A549 (cell line): ENCODE results near the gene ATP5F1D. TPM values are rescaled to one million over a fixed set of nuclear protein-coding genes. Genes with fewer than 3 reads are reported as not detected.

Source experiments
- ATAC-seq, 2 experiments: fragments of 200-7000 bp in 1 of 2; fragments of >200 bp in 1 of 2; cut with Nextera tagmentation in 1 of 2; cut with Tn5 transposase in 1 of 2; 3 replicates each; pipeline versions ENCODE4 v1.8.0 to v1.9.1; 2018 to 2020; ENCODE audit warnings: mild to moderate bottlenecking in 1 of 2, moderate library complexity in 1 of 2
- CTCF ChIA-PET: fragments of 300-600 bp; sonication (Branson Sonifier 250); formaldehyde crosslinking; extraction: SDS; loops from one replicate; lab custom pipeline; 2021; ENCODE audit warnings: antibody characterized with exemption, inconsistent platforms; lab: Yijun Ruan, JAX
- POLR2A ChIA-PET: fragments of 350-600 bp; formaldehyde crosslinking; extraction: SDS; loops from one replicate; lab custom pipeline; 2021; ENCODE audit warnings: antibody characterized with exemption, inconsistent platforms; lab: Yijun Ruan, JAX
- DNase-seq, 2 experiments: peaks; one replicate each; pipeline versions ENCODE4 v3.0.0 to v3.0.0-alpha.2; 2011 to 2016; ENCODE audit warnings: low read depth in 1 of 2, low spot score in 1 of 2
- FAIRE-seq: peaks from 2 replicates; lab custom pipeline; 2011; peaks lifted over from hg19 to GRCh38; lab: Jason Lieb, UNC
- H3K27ac ChIP-seq, 2 experiments: fragments of >200 bp; sonication (Bioruptor Twin); formaldehyde crosslinking; 3 replicates each; pipeline ENCODE4 v1.5.1; 2016 to 2017
- H3K4me1 ChIP-seq: fragments of >200 bp; sonication (Bioruptor Twin); formaldehyde crosslinking; 3 replicates; pipeline ENCODE4 v1.6.1; 2016
- H3K4me2 ChIP-seq: fragments of >200 bp; sonication (Bioruptor Twin); formaldehyde crosslinking; 3 replicates; pipeline ENCODE4 v1.6.1; 2016
- H3K4me3 ChIP-seq: fragments of >200 bp; sonication (Bioruptor Twin); formaldehyde crosslinking; 3 replicates; pipeline ENCODE4 v1.5.1; 2016
- H3K9me3 ChIP-seq: fragments of >200 bp; sonication (Bioruptor Twin); formaldehyde crosslinking; 3 replicates; pipeline ENCODE4 v1.6.1; 2016
- CBX8 ChIP-seq: fragments of 200-600 bp; sonication (generic); IDR thresholded peaks from 2 replicates; pipeline ENCODE4 v1.6.1; 2016
- EHMT2 ChIP-seq: fragments of 200-600 bp; sonication (generic); IDR thresholded peaks from 2 replicates; pipeline ENCODE4 v1.6.1; 2016; ENCODE audit warnings: antibody characterized with exemption, low read depth, mild to moderate bottlenecking, moderate library complexity
- FOXS1 ChIP-seq: fragments of 250-450 bp; sonication (Bioruptor Pico); IDR thresholded peaks from 2 replicates; pipeline ENCODE4 v1.5.0; 2020; ENCODE audit warnings: mild to moderate bottlenecking, moderate library complexity
- HDAC2 ChIP-seq: fragments of 200-600 bp; sonication (generic); IDR thresholded peaks from 2 replicates; pipeline ENCODE4 v1.6.1; 2016
- HOXA7 ChIP-seq: fragments of 250-450 bp; sonication (Bioruptor Pico); IDR thresholded peaks from 2 replicates; pipeline ENCODE4 v1.5.0; 2020; ENCODE audit warnings: mild to moderate bottlenecking, moderate library complexity
- MYC ChIP-seq: IDR thresholded peaks from 2 replicates; pipeline ENCODE4 v1.6.1; 2012; ENCODE audit warnings: mild to moderate bottlenecking, inconsistent platforms, low read length, improper control_type of control experiment, borderline replicate concordance
- POLR2AphosphoS2 ChIP-seq: conservative IDR thresholded peaks from 2 replicates; pipeline ENCODE4 v1.6.1; 2012; ENCODE audit warnings: low read length, improper control_type of control experiment, inconsistent platforms
- RAD21 ChIP-seq, 2 experiments: fragments of >200 bp in 1 of 2; sonication (Bioruptor Twin) in 1 of 2; formaldehyde crosslinking in 1 of 2; IDR thresholded peaks in 1 of 2; conservative IDR thresholded peaks in 1 of 2; 2 replicates in 1 of 2; 3 replicates in 1 of 2; pipeline ENCODE4 v1.6.1; 2012 to 2018; ENCODE audit warnings: inconsistent platforms in 1 of 2
- RARB ChIP-seq: fragments of 250-450 bp; sonication (Bioruptor Pico); IDR thresholded peaks from 2 replicates; pipeline ENCODE4 v1.8.0; 2021; ENCODE audit warnings: mild to moderate bottlenecking, moderate library complexity
- RFX5 ChIP-seq: fragments of 450-650 bp; IDR thresholded peaks from 2 replicates; pipeline ENCODE4 v1.7.1; 2014; ENCODE audit warnings: antibody characterized with exemption, mild to moderate bottlenecking, moderate library complexity
- TFCP2L1 ChIP-seq: fragments of 250-450 bp; sonication (Bioruptor Pico); IDR thresholded peaks from 2 replicates; pipeline ENCODE4 v1.5.0; 2021; ENCODE audit warnings: mild to moderate bottlenecking
- WGBS: methylation state at CpG from one replicate; pipeline ENCODE4 v1.1.6; 2017; ENCODE audit errors: missing lambda C conversion rate; 5-methylcytosine and 5-hydroxymethylcytosine counted together
- polyA plus RNA-seq, 4 experiments: library from polyadenylated mRNA; depleted of rRNA in 3 of 4; stranded (reverse); fragments of >200 nt; fragmentation: RNase III in 1 of 4; extraction: RNeasy Plus Mini Kit Qiagen cat#74134 plus additional on column Dnase treatment in 1 of 4; gene quantifications; 2 replicates in 3 of 4; 3 replicates in 1 of 4; pipeline ENCODE4 v1.2.3, GENCODE V29; 2011 to 2017
- TF ChIP-seq, protein P1 (sequence below): fragments of 250-450 bp; sonication (Bioruptor Pico); IDR thresholded peaks from 2 replicates; pipeline ENCODE4 v1.5.0; 2020; ENCODE audit warnings: low read depth, mild to moderate bottlenecking, moderate library complexity
- TF ChIP-seq, protein P2 (sequence below): fragments of 200-600 bp; sonication (generic); IDR thresholded peaks from 2 replicates; pipeline ENCODE4 v1.6.1; 2016; ENCODE audit warnings: antibody characterized with exemption, mild to moderate bottlenecking, moderate library complexity
- TF ChIP-seq, protein P3 (sequence below): fragments of 150-350 bp; IDR thresholded peaks from 2 replicates; pipeline ENCODE4 v1.6.1; 2014; ENCODE audit warnings: low read depth, mild to moderate bottlenecking, low read length

Gene ATP5F1D
- polyA plus RNA-seq, 2 of the 4 experiments (the other 2 are of a cell fraction) = 28.7 to 96.9 TPM

DNA sequence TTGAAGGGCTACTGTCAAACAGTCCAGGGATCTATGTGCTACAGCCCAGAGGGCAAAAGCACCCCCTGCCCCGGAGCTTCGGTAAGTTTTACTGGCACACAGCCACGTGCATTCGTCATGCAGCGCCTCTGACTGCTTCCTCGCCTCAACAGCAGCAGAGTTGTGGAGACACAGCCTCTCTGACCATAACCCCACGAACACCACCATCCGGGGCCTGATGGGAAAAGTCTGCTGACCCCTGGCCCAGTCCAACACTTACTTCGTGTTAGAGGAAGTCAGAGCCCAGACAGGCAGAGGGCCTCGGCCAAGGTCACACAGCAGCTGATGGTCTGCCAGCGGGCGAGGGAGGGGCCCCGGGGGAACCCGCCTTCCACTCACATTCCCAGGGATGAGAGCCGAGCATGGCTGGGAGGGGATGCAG is 8.9 kb upstream of the ATP5F1D start:
- 52% methylated on average over 11 of the region's 15 CpGs for WGBS
- Histone ChIP-seq H3K4me3 (no peak overlapping the region), H3K4me2 (no peak overlapping the region), H3K27ac (peak overlapping the region in 1 of 2 experiments; percentile 43; a peak in 3 of 6 replicates), H3K9me3 (no peaks in the 10 kb centered on the region), H3K4me1 (peaks cover 25% of the 10 kb centered on the region; the same call in 2 of the 3 replicates)
- TF ChIP-seq, protein P1, sequence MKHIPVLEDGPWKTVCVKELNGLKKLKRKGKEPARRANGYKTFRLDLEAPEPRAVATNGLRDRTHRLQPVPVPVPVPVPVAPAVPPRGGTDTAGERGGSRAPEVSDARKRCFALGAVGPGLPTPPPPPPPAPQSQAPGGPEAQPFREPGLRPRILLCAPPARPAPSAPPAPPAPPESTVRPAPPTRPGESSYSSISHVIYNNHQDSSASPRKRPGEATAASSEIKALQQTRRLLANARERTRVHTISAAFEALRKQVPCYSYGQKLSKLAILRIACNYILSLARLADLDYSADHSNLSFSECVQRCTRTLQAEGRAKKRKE (CRISPR knock-in tag) = no peak
- TF ChIP-seq, protein P2, sequence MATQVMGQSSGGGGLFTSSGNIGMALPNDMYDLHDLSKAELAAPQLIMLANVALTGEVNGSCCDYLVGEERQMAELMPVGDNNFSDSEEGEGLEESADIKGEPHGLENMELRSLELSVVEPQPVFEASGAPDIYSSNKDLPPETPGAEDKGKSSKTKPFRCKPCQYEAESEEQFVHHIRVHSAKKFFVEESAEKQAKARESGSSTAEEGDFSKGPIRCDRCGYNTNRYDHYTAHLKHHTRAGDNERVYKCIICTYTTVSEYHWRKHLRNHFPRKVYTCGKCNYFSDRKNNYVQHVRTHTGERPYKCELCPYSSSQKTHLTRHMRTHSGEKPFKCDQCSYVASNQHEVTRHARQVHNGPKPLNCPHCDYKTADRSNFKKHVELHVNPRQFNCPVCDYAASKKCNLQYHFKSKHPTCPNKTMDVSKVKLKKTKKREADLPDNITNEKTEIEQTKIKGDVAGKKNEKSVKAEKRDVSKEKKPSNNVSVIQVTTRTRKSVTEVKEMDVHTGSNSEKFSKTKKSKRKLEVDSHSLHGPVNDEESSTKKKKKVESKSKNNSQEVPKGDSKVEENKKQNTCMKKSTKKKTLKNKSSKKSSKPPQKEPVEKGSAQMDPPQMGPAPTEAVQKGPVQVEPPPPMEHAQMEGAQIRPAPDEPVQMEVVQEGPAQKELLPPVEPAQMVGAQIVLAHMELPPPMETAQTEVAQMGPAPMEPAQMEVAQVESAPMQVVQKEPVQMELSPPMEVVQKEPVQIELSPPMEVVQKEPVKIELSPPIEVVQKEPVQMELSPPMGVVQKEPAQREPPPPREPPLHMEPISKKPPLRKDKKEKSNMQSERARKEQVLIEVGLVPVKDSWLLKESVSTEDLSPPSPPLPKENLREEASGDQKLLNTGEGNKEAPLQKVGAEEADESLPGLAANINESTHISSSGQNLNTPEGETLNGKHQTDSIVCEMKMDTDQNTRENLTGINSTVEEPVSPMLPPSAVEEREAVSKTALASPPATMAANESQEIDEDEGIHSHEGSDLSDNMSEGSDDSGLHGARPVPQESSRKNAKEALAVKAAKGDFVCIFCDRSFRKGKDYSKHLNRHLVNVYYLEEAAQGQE = no peak
- TF ChIP-seq MYC = no peak
- no peak for TF ChIP-seq TFCP2L1 (CRISPR knock-in tag)
- no peak for TF ChIP-seq POLR2AphosphoS2
- no peak for TF ChIP-seq RAD21 (conservative IDR thresholded peaks at IDR 0.05 in 1 of 2, IDR thresholded peaks at IDR 0.05 in 1 of 2)
- POLR2A ChIA-PET = interaction anchor here (1.4 kb wide), 1 partner anchor 36 kb away, joined by 3 read pairs; no protein-coding TSS in a partner anchor
- DNase-seq (no peak), ATAC-seq (peak; percentile 5 to 16; a peak in 4 of 6 replicates), FAIRE-seq (no peak)
- CTCF ChIA-PET = interaction anchor here (0.9 to 4.2 kb wide), 2 partner anchors 11 to 233 kb away, joined by 3 to 26 read pairs; no protein-coding TSS in a partner anchor

GRCh38 chr19:1233115-1233667 is 8.4 kb upstream of the ATP5F1D start:
- TF ChIP-seq, protein P3, sequence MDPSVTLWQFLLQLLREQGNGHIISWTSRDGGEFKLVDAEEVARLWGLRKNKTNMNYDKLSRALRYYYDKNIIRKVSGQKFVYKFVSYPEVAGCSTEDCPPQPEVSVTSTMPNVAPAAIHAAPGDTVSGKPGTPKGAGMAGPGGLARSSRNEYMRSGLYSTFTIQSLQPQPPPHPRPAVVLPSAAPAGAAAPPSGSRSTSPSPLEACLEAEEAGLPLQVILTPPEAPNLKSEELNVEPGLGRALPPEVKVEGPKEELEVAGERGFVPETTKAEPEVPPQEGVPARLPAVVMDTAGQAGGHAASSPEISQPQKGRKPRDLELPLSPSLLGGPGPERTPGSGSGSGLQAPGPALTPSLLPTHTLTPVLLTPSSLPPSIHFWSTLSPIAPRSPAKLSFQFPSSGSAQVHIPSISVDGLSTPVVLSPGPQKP = no peak
- TF ChIP-seq HDAC2 = no peak
- TF ChIP-seq HOXA7 = no peak
- no peak for TF ChIP-seq RARB (CRISPR knock-in tag)
- TF ChIP-seq RFX5 = no peak
- no peak for TF ChIP-seq POLR2AphosphoS2
- TF ChIP-seq TFCP2L1 (CRISPR knock-in tag) = no peak
- TF ChIP-seq EHMT2 = no peak
- no peak for TF ChIP-seq CBX8
- no peak for TF ChIP-seq FOXS1
- TF ChIP-seq, all 56 proteins: peak for 0
- Histone ChIP-seq H3K4me2 (no peak overlapping the region), H3K4me3 (no peak overlapping the region), H3K4me1 (peaks cover 25% of the 10 kb centered on the region; the same call in 2 of the 3 replicates), H3K27ac (no peak overlapping the region), H3K9me3 (no peaks in the 10 kb centered on the region)
- FAIRE-seq (no peak), DNase-seq (no peak), ATAC-seq (no peak; a peak in 1 of 6 replicates)
- 100% methylated on average over 6 of the region's 24 CpGs for WGBS
- ChIA-PET POLR2A (interaction anchor here (0.6 to 1.4 kb wide), 2 partner anchors 36 to 1367 kb away, joined by 3 read pairs; no protein-coding TSS in a partner anchor), CTCF (interaction anchor here (4.2 kb wide), 1 partner anchor 11 kb away, joined by 26 read pairs; no protein-coding TSS in a partner anchor)
